Fibroblast of peridontal ligament (primary cell): ENCODE data around the gene GLT1D1.
"Not testable (repeated sequence)": the region's sequence is repeated elsewhere in the genome, so short reads cannot be mapped to it uniquely, and the experiment has no call there.

Experiments used
- DNase-seq: peaks from one replicate; pipeline ENCODE4 v3.0.0-alpha.2; 2010; ENCODE audit errors: extremely low read depth

Gene GLT1D1

GRCh38 chr12:128852885-128853599 lies at the start of gene GLT1D1:
Gene GLT1D1 (plus strand): TSS chr12:128853478. CDS start chr12:128853582, 104 bp downstream.
- no peak for DNase-seq

DNA sequence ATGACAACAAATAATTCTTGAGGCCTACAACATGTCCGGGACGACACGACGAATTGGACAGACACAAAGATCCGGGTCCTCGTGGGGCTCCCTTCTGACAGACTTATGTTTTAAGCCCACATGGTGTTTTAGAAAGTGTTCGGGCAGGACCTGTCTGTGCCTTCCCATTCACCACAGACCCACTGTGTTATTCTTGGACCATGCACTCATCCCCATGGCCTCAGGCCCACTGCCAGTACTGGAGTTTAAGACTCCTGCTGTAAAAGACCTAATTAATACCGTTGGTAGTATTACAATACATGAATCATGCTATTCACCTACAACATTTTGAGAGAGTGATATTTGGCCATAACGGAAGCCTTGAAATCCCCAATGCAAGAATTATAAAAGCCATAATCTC lies 49.5 kb upstream of the GLT1D1 start:
- no peak for DNase-seq

- no peak for DNase-seq
Observed at GRCh38 chr12:128804762-128805161, 48.5 kb upstream of the GLT1D1 start.

- not testable (repeated sequence) for DNase-seq
Observed at GRCh38 chr12:128805406-128805805, 47.9 kb upstream of the GLT1D1 start.

- no peak for DNase-seq
Observed at GRCh38 chr12:128806573-128806972, 46.7 kb upstream of the GLT1D1 start.

GRCh38 chr12:128807161-128807724 lies 46.0 kb upstream of the GLT1D1 start:
- DNase-seq = no peak

DNA sequence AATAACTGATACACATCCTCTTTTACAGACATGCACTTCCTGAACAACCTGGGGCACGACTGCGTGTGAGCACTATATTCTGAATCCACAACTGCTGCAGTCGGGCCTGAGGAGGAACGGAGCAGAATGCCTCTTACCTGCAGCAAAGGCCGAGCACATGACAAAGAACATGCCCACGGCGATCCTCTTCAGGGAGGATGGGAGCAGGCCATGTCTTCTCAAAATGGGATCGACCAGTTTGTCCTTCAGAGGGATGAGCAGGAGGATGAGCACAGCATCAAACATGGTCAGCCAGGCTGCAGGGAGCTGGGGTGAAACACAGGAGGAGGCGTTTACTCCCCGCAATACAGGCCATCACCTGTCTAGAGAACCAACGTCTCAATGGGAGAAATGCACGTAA lies 44.6 kb upstream of the GLT1D1 start:
- DNase-seq = no peak

DNA sequence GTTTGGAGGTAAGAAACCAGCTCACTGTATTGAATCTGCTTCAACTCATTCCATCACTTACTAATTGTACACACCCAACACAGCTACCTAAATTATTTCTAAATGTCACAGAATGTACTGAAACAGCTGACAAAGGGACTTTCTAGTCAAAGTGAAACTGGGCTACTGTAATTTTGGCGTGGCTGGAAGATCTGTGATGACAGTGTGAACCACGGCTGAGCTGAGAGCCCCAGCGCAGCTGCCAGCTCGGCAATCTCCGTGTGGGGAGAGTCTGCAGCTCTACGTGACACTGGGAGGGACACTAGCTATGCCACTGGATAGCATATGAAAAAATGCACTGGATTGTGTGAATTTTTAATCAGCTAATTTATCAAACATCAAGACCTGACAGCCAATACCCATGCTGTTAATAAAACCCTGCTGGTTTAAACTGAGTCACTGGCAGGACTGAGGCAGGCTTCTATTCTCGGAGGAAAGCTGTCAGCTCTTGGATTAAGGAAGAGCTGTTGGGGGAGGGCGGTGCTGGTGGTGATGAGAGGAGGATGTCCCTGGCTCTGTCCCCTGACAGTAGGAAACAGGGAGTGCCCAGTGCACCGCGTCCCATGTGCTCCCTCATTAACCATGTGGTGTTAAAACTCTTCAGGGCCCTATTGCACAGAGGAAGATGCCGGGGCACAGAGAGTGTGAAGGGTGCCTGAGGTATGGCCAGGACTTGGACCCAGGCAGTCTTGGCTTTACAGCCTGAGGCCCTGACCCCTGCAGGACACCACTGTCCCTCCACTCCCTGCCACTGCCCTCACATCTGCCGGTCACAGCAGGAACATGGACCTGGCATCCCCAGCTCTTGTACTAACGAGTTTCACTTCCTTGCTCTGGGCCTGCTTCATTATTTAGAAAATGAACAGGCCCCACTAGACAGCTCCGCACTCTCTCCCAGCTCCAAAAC lies 42.8 kb upstream of the GLT1D1 start:
- DNase-seq = no peak

DNA sequence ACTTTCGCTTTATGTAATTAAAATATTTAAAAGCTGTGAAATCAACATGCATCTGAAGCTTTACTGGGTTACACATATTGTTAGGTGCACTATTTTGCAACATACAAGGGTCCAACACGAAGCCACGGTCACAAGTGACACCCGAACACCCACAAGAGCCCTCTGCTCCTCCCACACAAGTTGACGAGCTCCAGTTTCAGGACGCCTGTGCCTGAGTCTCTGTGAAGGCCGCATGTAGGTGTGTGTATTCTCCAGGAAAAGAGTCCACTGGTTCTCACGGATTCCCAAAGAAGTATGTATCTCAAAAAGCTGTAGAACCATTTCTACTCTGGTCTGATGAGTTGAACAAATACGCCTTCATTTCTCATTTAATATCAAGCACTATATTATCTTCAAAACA lies 41.5 kb upstream of the GLT1D1 start:
- DNase-seq = no peak

GRCh38 chr12:128813392-128813791 lies 39.9 kb upstream of the GLT1D1 start:
- no peak for DNase-seq

DNA sequence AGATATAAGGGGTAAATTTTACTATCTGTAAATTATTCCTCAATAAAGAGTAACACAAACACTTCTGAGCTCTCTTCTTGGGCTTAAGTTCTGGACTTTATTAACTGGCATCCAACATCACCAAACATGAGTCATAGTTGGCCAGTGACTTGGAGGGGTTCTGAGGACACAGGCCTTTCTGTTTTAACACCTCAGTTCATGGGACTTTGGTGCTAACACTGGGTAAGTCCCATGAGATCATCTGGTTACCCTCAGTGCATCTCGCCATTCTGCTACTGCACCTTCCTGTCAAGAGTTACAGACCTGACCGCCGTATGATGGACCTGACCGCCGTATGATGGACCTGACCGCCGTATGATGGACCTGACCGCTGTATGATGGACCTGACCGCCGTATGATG lies 39.4 kb upstream of the GLT1D1 start:
- no peak for DNase-seq

DNA sequence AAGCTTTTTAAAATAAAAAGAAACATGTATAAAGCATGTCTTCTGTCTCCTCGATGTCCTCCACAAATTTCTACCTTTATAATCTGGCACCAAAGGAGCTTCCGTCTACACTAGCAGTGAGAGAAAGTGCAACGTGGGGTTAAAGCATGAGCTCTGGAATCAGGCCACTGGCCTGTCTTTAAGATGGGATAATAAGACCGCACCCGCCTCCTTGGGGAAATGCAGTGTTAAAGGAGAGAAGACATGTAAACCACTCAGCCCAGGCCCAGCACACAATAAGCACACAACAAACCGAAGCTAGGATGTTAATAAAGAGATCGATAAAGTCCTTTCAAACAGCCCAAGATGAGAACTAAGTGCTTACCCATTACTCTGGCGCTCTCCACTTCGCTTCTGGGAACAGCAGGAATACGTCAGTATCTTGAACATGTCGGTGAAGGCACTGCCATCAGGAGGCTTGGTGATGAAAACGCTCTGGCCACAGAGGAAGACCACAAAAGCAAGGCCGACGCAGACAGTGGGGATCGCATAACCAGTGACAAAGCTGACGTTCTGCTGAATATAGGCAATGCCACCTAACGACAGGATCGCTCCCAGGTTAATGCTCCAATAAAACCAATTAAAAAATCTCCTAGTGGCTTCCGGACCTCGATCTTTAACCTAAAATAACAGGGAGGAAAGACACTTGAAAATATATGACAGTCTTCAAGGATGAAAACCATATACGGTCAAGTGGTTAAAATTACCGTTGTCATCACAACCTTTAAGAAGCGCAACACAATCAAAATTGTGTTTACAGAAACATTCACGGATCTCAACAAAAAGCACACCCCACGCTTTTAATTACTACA lies 38.6 kb upstream of the GLT1D1 start:
- no peak for DNase-seq

GRCh38 chr12:128815779-128816642 lies 37.3 kb upstream of the GLT1D1 start:
- DNase-seq = no peak

DNA sequence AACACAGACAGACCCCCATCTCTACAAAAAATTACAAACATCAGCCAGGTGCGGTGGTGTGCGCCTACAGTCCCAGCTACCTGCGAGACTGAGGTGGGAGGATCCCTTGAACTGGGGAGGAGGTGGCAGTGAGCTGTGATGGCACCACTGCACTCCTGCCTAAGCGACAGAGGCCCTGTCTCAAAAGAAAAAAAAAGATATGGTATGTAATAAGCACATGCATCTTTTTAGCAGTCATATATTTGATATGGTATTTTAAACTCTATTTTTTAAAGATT lies 36.7 kb upstream of the GLT1D1 start:
- no peak for DNase-seq

GRCh38 chr12:128817111-128818015 lies 35.9 kb upstream of the GLT1D1 start:
- peak; percentile 71 for DNase-seq

DNA sequence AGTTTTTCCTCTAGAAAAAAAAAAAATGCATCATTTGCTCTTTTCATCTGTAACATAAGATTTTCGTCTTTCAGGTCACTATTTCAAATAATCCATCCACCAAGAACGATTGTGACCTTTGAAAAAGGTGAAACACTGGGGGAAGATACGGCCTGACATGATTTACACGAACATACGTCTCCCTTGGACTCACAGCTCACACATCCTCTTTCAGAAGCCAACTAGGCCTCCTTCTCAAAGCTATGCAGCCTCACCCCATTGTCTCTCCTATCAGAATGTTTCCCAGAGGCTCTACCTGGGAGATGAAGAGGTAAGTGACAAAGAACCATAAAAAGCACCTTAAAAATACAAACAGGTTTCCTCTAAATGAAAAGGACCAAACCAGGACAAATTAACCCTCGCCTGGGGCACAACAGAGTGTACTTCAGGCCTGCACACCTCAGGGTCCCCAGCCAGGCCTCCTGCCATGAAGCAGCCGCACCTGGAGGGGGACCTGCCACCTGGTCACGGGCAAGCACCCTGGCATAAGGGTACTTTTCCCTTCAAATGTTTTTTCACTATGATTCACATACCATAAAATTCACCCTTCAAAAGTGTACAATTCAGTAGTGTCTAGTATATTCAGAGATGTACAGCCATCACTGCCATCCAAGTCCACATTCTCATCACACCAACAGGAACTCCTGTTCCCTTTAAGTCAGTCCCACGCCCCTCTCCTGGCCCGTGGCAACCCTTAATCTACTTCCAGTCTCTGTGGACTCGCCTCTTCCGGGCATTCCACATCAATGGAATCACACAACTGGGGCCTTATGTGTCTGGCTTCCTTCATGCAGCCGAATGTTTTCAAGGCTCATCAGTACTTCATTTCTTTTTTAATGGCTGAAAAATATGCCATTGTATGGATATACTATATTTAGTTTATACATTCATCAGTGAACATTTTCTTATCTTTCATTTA lies 34.9 kb upstream of the GLT1D1 start:
- peak; percentile 63 for DNase-seq

DNA sequence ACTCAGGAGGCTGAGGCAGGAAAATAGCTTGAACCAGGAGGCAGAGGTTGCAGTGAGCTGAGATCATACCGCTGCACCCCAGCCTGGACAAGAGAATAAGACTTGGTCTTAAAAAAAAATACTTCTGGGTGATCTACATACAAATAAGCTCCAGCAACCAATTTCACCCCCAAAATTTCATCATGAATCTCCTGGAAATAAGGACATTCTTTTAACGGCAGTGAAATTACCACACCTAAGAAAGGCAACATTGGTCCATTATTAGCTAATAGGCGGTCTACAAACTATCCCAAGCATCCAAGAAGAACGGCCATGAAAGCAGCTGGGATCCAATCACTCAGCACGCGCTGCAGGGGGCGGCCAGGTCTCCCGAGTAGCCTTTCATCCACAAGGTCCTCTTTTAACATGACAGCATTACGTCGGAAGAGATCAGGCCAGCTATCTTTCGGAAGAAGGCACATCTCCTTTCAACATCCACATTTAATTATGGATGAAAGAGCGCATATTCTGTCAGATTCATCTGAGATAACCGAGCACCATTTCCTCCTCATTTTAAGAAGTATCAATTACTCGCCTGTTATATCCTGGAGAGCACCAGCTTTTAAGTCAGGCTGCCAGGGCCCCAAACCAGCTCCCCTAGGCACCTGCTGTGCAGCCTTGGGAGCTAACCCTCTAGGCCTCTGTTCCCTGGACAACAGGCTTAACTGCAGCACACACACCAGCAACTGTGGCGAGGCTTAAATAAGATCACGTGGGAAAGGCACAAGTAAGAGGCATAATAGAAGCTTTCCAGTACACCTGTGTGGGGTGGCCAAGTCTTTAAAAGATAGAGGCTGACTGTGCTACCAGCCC lies 33.8 kb upstream of the GLT1D1 start:
- DNase-seq = no peak

- no peak for DNase-seq
Observed at GRCh38 chr12:128820253-128820652, 33.0 kb upstream of the GLT1D1 start.
